Caco-2 (cell line): Measurements from ENCODE around the gene JSRP1. TPM values are rescaled to one million over a fixed set of nuclear protein-coding genes. Genes with fewer than 3 reads are reported as not detected.
"Not testable (repeated sequence)": the region's sequence is repeated elsewhere in the genome, so short reads cannot be mapped to it uniquely, and the experiment has no call there.

ENCODE experiments used
- BruUV-seq: library from RNA; stranded (reverse); fragments of 400-500 nt; replicated peaks from 2 replicates; lab custom pipeline; 2021; lab: Mats Ljungman, UMichigan
- CTCF ChIA-PET: fragments of 300-600 bp; sonication (Branson Sonifier 250); formaldehyde crosslinking; loops from one replicate; lab custom pipeline; 2022; ENCODE audit warnings: antibody characterized with exemption; lab: Charles Lee
- POLR2A ChIA-PET: fragments of 300-600 bp; sonication (Branson Sonifier 250); formaldehyde crosslinking; loops from one replicate; lab custom pipeline; 2022; ENCODE audit warnings: antibody characterized with exemption; lab: Charles Lee
- DNase-seq, 2 experiments: peaks; one replicate each; pipeline versions ENCODE4 v3.0.0 to v3.0.0-alpha.2; 2020 to 2022
- H3K27me3 ChIP-seq: replicated peaks from 2 replicates; pipeline ENCODE4 v1.6.0; 2011; ENCODE audit warnings: low read length; ENCODE audit not compliant: control insufficient read depth, insufficient read depth
- H3K36me3 ChIP-seq: 2 replicates; pipeline ENCODE4 v1.5.1; 2011; ENCODE audit warnings: low read length; ENCODE audit not compliant: control insufficient read depth, insufficient read depth
- H3K4me1 ChIP-seq: fragments of 250-450 bp; sonication (Bioruptor Pico); 2 replicates; pipeline ENCODE4 v1.5.1; 2020; ENCODE audit warnings: mild to moderate bottlenecking
- H3K4me3 ChIP-seq: 2 replicates; pipeline ENCODE4 v1.5.1; 2011; ENCODE audit warnings: low read depth, mild to moderate bottlenecking, control low read depth, low read length
- H3K9me3 ChIP-seq: fragments of 250-450 bp; sonication (Bioruptor Pico); 2 replicates; pipeline ENCODE4 v1.5.1; 2020; ENCODE audit warnings: mild to moderate bottlenecking, moderate library complexity
- H3K27ac Mint-ChIP-seq: one replicate; pipeline ENCODE4 v1.8.0; 2022; ENCODE audit warnings: mixed read lengths; ENCODE audit not compliant: unreplicated experiment
- H3K27me3 Mint-ChIP-seq: one replicate; pipeline ENCODE4 v1.8.0; 2022; ENCODE audit warnings: mixed read lengths; ENCODE audit not compliant: insufficient read depth, unreplicated experiment
- H3K36me3 Mint-ChIP-seq: one replicate; pipeline ENCODE4 v1.8.0; 2022; ENCODE audit warnings: mild to moderate bottlenecking, mixed read lengths; ENCODE audit not compliant: insufficient read depth, unreplicated experiment
- H3K4me1 Mint-ChIP-seq: one replicate; pipeline ENCODE4 v1.8.0; 2022; ENCODE audit warnings: low read depth, mixed read lengths; ENCODE audit not compliant: unreplicated experiment
- H3K4me3 Mint-ChIP-seq: one replicate; pipeline ENCODE4 v1.8.0; 2022; ENCODE audit warnings: mild to moderate bottlenecking, moderate library complexity, mixed read lengths; ENCODE audit not compliant: unreplicated experiment
- H3K9me3 Mint-ChIP-seq: one replicate; pipeline ENCODE4 v1.8.0; 2022; ENCODE audit warnings: mixed read lengths; ENCODE audit not compliant: unreplicated experiment
- CTCF ChIP-seq, 2 experiments: fragments of 200-600 bp in 1 of 2; IDR thresholded peaks; 1 replicate in 1 of 2; 2 replicates in 1 of 2; pipeline versions ENCODE4 v1.5.1 to v1.8.0; 2011 to 2022; ENCODE audit warnings: antibody characterized with exemption in 1 of 2, control low read depth in 1 of 2, inconsistent platforms in 1 of 2, low read depth in 1 of 2, low read length in 1 of 2, mild to moderate bottlenecking in 1 of 2, moderate library complexity in 1 of 2; ENCODE audit not compliant: insufficient read depth in 1 of 2, severe bottlenecking in 1 of 2, unreplicated experiment in 1 of 2
- intact Hi-C: fragments of 100-400 bp; cut with micrococcal nuclease; formaldehyde crosslinking; loops from one replicate; pipeline ENCODE4 v1.10.0; 2022; ENCODE audit not compliant: unreplicated experiment
- total RNA-seq: library from RNA; stranded (reverse); gene quantifications from 2 replicates; pipeline ENCODE4 v1.2.3, GENCODE V29; 2022

JSRP1 gene
- total RNA-seq, 1 experiment from 2014 or later, result not detected

- H3K27ac Mint-ChIP-seq, result no peak overlapping the region
- peaks cover 17% of the 10 kb centered on the region for H3K36me3 Mint-ChIP-seq
- Histone ChIP-seq H3K9me3 (no peaks in the 10 kb centered on the region), H3K4me1 (no peaks in the 10 kb centered on the region), H3K27me3 (no peaks in the 10 kb centered on the region; the same call in 1 of the 2 replicates), H3K4me3 (no peak overlapping the region), H3K36me3 (no peaks in the 10 kb centered on the region)
- intact Hi-C loops, result no loop called here
- BruUV-seq, result no TSS peak
- no peak for DNase-seq
- CTCF ChIA-PET, result no interaction called here
- H3K9me3 Mint-ChIP-seq, result no peaks in the 10 kb centered on the region
- peaks cover 4% of the 10 kb centered on the region for H3K27me3 Mint-ChIP-seq
- POLR2A ChIA-PET, result no interaction called here
- H3K4me3 Mint-ChIP-seq, result no peak overlapping the region
- TF ChIP-seq CTCF (IDR thresholded peaks at IDR 0.05; ENCODE audit: insufficient read depth in 1 of 2, low read depth in 1 of 2, low read length in 1 of 2, severe bottlenecking in 1 of 2, unreplicated experiment in 1 of 2), result no peak
- no peaks in the 10 kb centered on the region for H3K4me1 Mint-ChIP-seq
These were observed 27.8 kb upstream of the JSRP1 start for GRCh38 chr19:2283835-2284507.

GRCh38 chr19:2282862-2283237 lies 26.6 kb upstream of the JSRP1 start:
- H3K4me1 Mint-ChIP-seq, result no peaks in the 10 kb centered on the region
- no peak for DNase-seq
- H3K27me3 ChIP-seq, result no peaks in the 10 kb centered on the region
- BruUV-seq, result no TSS peak
- H3K27me3 Mint-ChIP-seq, result no peaks in the 10 kb centered on the region
- H3K4me1 ChIP-seq, result peaks cover 7% of the 10 kb centered on the region; the same call in 1 of the 2 replicates
- peaks cover 24% of the 10 kb centered on the region for H3K36me3 Mint-ChIP-seq
- TF ChIP-seq CTCF (IDR thresholded peaks at IDR 0.05; ENCODE audit: insufficient read depth in 1 of 2, low read depth in 1 of 2, low read length in 1 of 2, severe bottlenecking in 1 of 2, unreplicated experiment in 1 of 2), result no peak
- no peaks in the 10 kb centered on the region for H3K36me3 ChIP-seq
- POLR2A ChIA-PET, result no interaction called here
- no peak overlapping the region for H3K27ac Mint-ChIP-seq
- H3K9me3 ChIP-seq, result no peaks in the 10 kb centered on the region
- CTCF ChIA-PET, result no interaction called here
- no peaks in the 10 kb centered on the region for H3K9me3 Mint-ChIP-seq
- no peak overlapping the region for H3K4me3 Mint-ChIP-seq
- H3K4me3 ChIP-seq, result no peak overlapping the region
- intact Hi-C loops, result no loop called here

GRCh38 chr19:2282062-2282861 lies 26.0 kb upstream of the JSRP1 start, which contains the start of gene PEAK3:
Gene PEAK3, minus strand, starts transcription at chr19:2282175. Its CDS starts 1,244 bp downstream, at chr19:2280931.
- H3K36me3 ChIP-seq, result no peaks in the 10 kb centered on the region
- Mint-ChIP-seq H3K36me3 (peaks cover 30% of the 10 kb centered on the region), H3K4me1 (no peaks in the 10 kb centered on the region), H3K27ac (peak within 1 kb of the TSS; percentile 22), H3K4me3 (no peak within 1 kb of the TSS), H3K27me3 (no peaks in the 10 kb centered on the region), H3K9me3 (no peaks in the 10 kb centered on the region)
- H3K4me3 ChIP-seq, result no peak within 1 kb of the TSS
- no TSS peak for BruUV-seq
- TF ChIP-seq CTCF (IDR thresholded peaks at IDR 0.05; ENCODE audit: insufficient read depth in 1 of 2, low read depth in 1 of 2, low read length in 1 of 2, severe bottlenecking in 1 of 2, unreplicated experiment in 1 of 2), result no peak
- ChIA-PET POLR2A (no interaction called here), CTCF (no interaction called here)
- DNase-seq, result peak in 1 of 2 experiments; percentile 30
- no peaks in the 10 kb centered on the region for H3K9me3 ChIP-seq
- intact Hi-C loops, result no loop called here
- H3K4me1 ChIP-seq, result peaks cover 7% of the 10 kb centered on the region; the same call in 1 of the 2 replicates
- H3K27me3 ChIP-seq, result no peaks in the 10 kb centered on the region

GRCh38 chr19:2281265-2282061 lies 25.2 kb upstream of the JSRP1 start:
- H3K27me3 Mint-ChIP-seq, H3K9me3 ChIP-seq, H3K9me3 Mint-ChIP-seq, H3K36me3 ChIP-seq, BruUV-seq, H3K4me3 Mint-ChIP-seq, H3K4me3 ChIP-seq, H3K4me1 ChIP-seq, H3K27ac Mint-ChIP-seq, intact Hi-C loops, CTCF ChIA-PET, DNase-seq, H3K27me3 ChIP-seq, POLR2A ChIA-PET, H3K4me1 Mint-ChIP-seq: not testable (repeated sequence)
- H3K36me3 Mint-ChIP-seq, result peaks cover 38% of the 10 kb centered on the region
